Measurements from ENCODE around the gene ITK.

- TF ChIP-seq EZH2 (IDR thresholded peaks at IDR 0.05) (no peak), FOXP2 (optimal IDR thresholded peaks at IDR 0.05; ENCODE audit: control extremely low read depth, extremely low read length, insufficient read depth) (no peak)
These were observed 25.1 kb downstream of the ITK start for GRCh38 chr5:157205708-157206107.
